Fibroblast of lung (primary cell): ENCODE data around the gene RUBCN. TPM values are rescaled to one million over a fixed set of nuclear protein-coding genes. Genes with fewer than 3 reads are reported as not detected.
"Not testable (repeated sequence)": the region's sequence is repeated elsewhere in the genome, so short reads cannot be mapped to it uniquely, and the experiment has no call there.

Source experiments
- DNase-seq, 2 donors: peaks; one replicate each; pipeline versions ENCODE4 v3.0.0 to v3.0.0-alpha.2; 2010; ENCODE audit warnings: low read depth in 2 of 2
- H2AFZ ChIP-seq: 2 replicates; pipeline ENCODE4 v1.5.1; 2012; ENCODE audit warnings: low read length, control low read depth, inconsistent platforms
- H3K27ac ChIP-seq: 2 replicates; pipeline ENCODE4 v1.5.1; 2011; ENCODE audit warnings: low read length, control low read depth; ENCODE audit not compliant: insufficient read depth
- H3K27me3 ChIP-seq: 2 replicates; pipeline ENCODE4 v1.5.1; 2011; ENCODE audit warnings: mild to moderate bottlenecking, low read length; ENCODE audit not compliant: control insufficient read depth, insufficient read depth
- H3K36me3 ChIP-seq: 2 replicates; pipeline ENCODE4 v1.5.1; 2011; ENCODE audit warnings: low read length; ENCODE audit not compliant: control insufficient read depth, insufficient read depth
- H3K4me1 ChIP-seq: 2 replicates; pipeline ENCODE4 v1.5.1; 2011; ENCODE audit warnings: low read length; ENCODE audit not compliant: control insufficient read depth, insufficient read depth; ENCODE audit errors: extremely low read depth
- H3K4me2 ChIP-seq: 2 replicates; pipeline ENCODE4 v1.5.1; 2011; ENCODE audit warnings: low read length, control low read depth; ENCODE audit not compliant: insufficient read depth; ENCODE audit errors: extremely low read depth
- H3K4me3 ChIP-seq, 4 experiments: fragments of 200-600 bp in 1 of 4; sonication (generic) in 1 of 4; replicated peaks in 1 of 4; 2 replicates each; pipeline ENCODE4 v1.5.1; 2011 to 2016; ENCODE audit warnings: low read length in 4 of 4, low read depth in 3 of 4, mild to moderate bottlenecking in 3 of 4, control low read depth in 2 of 4, inconsistent platforms in 1 of 4, mixed read lengths in 1 of 4; ENCODE audit not compliant: insufficient read depth in 1 of 4; ENCODE audit errors: control extremely low read depth in 1 of 4
- H3K79me2 ChIP-seq: 2 replicates; pipeline ENCODE4 v1.5.1; 2012; ENCODE audit warnings: mild to moderate bottlenecking, low read length, inconsistent platforms; ENCODE audit not compliant: control insufficient read depth, insufficient read depth
- H3K9ac ChIP-seq: 2 replicates; pipeline ENCODE4 v1.5.1; 2011; ENCODE audit warnings: mild to moderate bottlenecking, low read length, control low read depth; ENCODE audit not compliant: insufficient read depth
- H3K9me3 ChIP-seq: 2 replicates; pipeline ENCODE4 v1.5.1; 2012; ENCODE audit warnings: low read depth, low read length; ENCODE audit not compliant: control insufficient read depth, insufficient read depth
- H4K20me1 ChIP-seq: 2 replicates; pipeline ENCODE4 v1.5.1; 2011; ENCODE audit warnings: low read length; ENCODE audit not compliant: control insufficient read depth, insufficient read depth; ENCODE audit errors: extremely low read depth
- EZH2 ChIP-seq: IDR thresholded peaks from 2 replicates; pipeline ENCODE4 v1.5.1; 2012; ENCODE audit warnings: low read length, control low read depth, mild to moderate bottlenecking; ENCODE audit errors: missing control alignments
- polyA plus RNA-seq, 2 donors: library from polyadenylated mRNA; depleted of rRNA in 1 of 2; stranded (reverse) in 1 of 2; unstranded in 1 of 2; fragments of >200 nt; gene quantifications; 2 replicates each; pipeline ENCODE4 v1.2.1, GENCODE V29; 2011 to 2012; ENCODE audit warnings: missing spikeins in 1 of 2
- total RNA-seq: library from RNA; depleted of rRNA; stranded (reverse); fragments of >200 nt; gene quantifications from 2 replicates; pipeline ENCODE4 v1.2.1, GENCODE V29; 2014
- TF ChIP-seq, protein P1 (sequence below), 2 donors: IDR thresholded peaks in 1 of 2; conservative IDR thresholded peaks in 1 of 2; 1 replicate in 1 of 2; 2 replicates in 1 of 2; pipeline ENCODE4 v1.5.1; 2011 to 2012; ENCODE audit warnings: low read length in 2 of 2, control low read depth in 1 of 2, inconsistent platforms in 1 of 2, low read depth in 1 of 2, mild to moderate bottlenecking in 1 of 2

The RUBCN gene
- total and polyA plus RNA-seq, 2 donors (not counting 1 experiment from before 2014, with no cell fraction given), result 13.0 to 15.2 TPM

DNA sequence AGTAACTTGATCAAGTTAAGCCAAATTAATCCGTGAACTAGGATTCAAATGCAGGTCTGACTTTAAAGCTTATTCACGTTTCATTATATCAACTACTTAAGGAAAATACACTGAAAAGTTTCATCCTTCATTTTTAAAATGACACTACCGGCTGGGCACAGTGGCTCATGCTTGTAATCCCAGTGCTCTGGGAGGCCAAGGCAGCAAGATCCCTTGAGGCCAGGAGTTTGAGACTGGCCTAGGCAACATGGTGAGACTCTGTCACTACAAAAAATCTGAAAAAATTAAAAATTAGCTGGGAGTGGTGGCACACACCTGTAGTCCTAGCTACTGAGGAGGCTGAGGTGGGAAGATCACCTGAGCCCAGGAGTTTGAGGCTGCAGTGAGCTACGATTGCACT, 3.7 kb downstream of the RUBCN start:
- peaks cover 6% of the 10 kb centered on the region for H3K4me1 ChIP-seq
- H3K9ac ChIP-seq, result no peak overlapping the region
- H3K4me3 ChIP-seq, result no peak overlapping the region
- H3K27me3 ChIP-seq, result no peaks in the 10 kb centered on the region
- DNase-seq, result no peak
- H3K9me3 ChIP-seq, result no peaks in the 10 kb centered on the region
- H4K20me1 ChIP-seq, result no peaks in the 10 kb centered on the region
- H2AFZ ChIP-seq, result no peak overlapping the region
- peaks cover 40% of the 10 kb centered on the region for H3K79me2 ChIP-seq
- no peak overlapping the region for H3K4me2 ChIP-seq
- H3K36me3 ChIP-seq, result no peaks in the 10 kb centered on the region
- no peak for TF ChIP-seq EZH2
- TF ChIP-seq, protein P1, sequence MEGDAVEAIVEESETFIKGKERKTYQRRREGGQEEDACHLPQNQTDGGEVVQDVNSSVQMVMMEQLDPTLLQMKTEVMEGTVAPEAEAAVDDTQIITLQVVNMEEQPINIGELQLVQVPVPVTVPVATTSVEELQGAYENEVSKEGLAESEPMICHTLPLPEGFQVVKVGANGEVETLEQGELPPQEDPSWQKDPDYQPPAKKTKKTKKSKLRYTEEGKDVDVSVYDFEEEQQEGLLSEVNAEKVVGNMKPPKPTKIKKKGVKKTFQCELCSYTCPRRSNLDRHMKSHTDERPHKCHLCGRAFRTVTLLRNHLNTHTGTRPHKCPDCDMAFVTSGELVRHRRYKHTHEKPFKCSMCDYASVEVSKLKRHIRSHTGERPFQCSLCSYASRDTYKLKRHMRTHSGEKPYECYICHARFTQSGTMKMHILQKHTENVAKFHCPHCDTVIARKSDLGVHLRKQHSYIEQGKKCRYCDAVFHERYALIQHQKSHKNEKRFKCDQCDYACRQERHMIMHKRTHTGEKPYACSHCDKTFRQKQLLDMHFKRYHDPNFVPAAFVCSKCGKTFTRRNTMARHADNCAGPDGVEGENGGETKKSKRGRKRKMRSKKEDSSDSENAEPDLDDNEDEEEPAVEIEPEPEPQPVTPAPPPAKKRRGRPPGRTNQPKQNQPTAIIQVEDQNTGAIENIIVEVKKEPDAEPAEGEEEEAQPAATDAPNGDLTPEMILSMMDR (conservative IDR thresholded peaks at IDR 0.05 in 1 of 2, IDR thresholded peaks at IDR 0.05 in 1 of 2; ENCODE audit: low read depth in 1 of 2, low read length in 2 of 2), result no peak
- no peak overlapping the region for H3K27ac ChIP-seq

DNA sequence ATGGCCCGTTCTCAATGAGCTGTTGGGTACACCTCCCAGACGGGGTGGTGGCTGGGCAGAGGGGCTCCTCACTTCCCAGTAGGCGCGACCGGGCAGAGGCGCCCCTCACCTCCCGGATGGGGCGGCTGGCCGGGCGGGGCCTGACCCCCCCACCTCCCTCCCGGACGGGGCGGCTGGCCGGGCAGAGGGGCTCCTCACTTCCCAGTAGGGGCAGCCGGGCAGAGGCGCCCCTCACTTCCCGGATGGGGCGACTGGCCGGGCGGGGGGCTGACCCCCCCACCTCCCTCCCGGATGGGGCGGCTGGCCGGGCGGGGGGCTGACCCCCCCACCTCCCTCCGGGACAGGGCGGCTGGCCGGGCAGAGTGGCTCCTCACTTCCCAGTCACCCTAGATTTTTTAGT, 5.2 kb downstream of the RUBCN start:
- H3K4me2 ChIP-seq, H3K27ac ChIP-seq, H3K4me3 ChIP-seq, H2AFZ ChIP-seq, H3K36me3 ChIP-seq, H3K27me3 ChIP-seq, H4K20me1 ChIP-seq, H3K9me3 ChIP-seq, H3K9ac ChIP-seq, DNase-seq, H3K4me1 ChIP-seq: not testable (repeated sequence)
- H3K79me2 ChIP-seq, result peaks cover 40% of the 10 kb centered on the region

DNA sequence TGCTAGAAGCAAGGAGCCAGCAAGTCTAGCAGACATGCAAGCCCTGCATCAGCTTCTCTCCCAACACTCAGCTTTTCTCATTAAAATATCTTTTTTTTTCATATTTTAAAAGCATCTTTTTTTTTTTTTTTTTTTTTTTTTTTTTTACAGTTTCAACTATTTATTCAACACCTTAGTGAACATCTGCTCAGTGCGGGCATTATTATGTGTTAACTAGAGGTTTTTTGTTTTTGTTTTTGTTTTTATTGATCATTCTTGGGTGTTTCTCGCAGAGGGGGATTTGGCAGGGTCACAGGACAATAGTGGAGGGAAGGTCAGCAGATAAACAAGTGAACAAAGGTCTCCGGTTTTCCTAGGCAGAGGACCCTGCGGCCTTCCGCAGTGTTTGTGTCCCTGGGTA, 5.9 kb downstream of the RUBCN start:
- H4K20me1 ChIP-seq, H3K9ac ChIP-seq, H3K4me3 ChIP-seq, H2AFZ ChIP-seq, H3K36me3 ChIP-seq, H3K4me1 ChIP-seq, H3K9me3 ChIP-seq, H3K27me3 ChIP-seq, H3K4me2 ChIP-seq, DNase-seq, H3K27ac ChIP-seq: not testable (repeated sequence)
- H3K79me2 ChIP-seq, result peaks cover 36% of the 10 kb centered on the region

DNA sequence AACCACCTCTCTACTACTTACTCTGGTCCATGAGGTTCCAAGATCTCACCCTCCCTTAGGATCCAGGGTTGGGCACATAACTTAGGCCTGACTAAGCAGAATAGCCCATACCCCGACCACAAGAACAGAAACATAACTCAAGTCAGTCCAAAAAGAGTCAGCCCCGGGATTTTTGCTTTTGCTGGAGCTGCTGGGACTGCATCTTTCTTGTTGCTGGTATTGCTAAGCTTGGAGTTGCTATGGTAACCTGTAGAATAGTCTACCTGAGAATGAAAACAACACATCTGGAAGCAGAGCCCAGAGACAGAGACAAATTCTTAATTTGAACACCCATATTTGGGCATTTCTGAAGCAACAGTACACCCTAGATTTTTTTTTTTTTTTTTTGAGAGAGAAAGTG, 6.5 kb downstream of the RUBCN start:
- Histone ChIP-seq H3K9ac (no peak overlapping the region), H3K9me3 (no peaks in the 10 kb centered on the region), H3K4me1 (no peaks in the 10 kb centered on the region), H4K20me1 (no peaks in the 10 kb centered on the region), H3K4me3 (no peak overlapping the region), H3K27me3 (no peaks in the 10 kb centered on the region), H3K36me3 (no peaks in the 10 kb centered on the region), H3K27ac (peak overlapping the region; percentile 22), H2AFZ (no peak overlapping the region), H3K79me2 (peaks cover 34% of the 10 kb centered on the region), H3K4me2 (no peak overlapping the region)
- peak; percentile 84 to 91 for DNase-seq
- TF ChIP-seq EZH2, result no peak
- TF ChIP-seq, protein P1 (conservative IDR thresholded peaks at IDR 0.05 in 1 of 2, IDR thresholded peaks at IDR 0.05 in 1 of 2; ENCODE audit: low read depth in 1 of 2, low read length in 2 of 2), result no peak
